Kidney (tissue), 14 donors: Measurements from ENCODE around the gene ANKRD34C. TPM values are rescaled to one million over a fixed set of nuclear protein-coding genes. Genes with fewer than 3 reads are reported as not detected.

ENCODE experiments used
- DNase-seq, 5 donors: peaks; one replicate each; pipeline ENCODE4 v3.0.0-alpha.2; 2013 to 2020
- FAIRE-seq: peaks from 2 replicates; lab custom pipeline; 2012; peaks lifted over from hg19 to GRCh38; lab: Jason Lieb, UNC
- H3K27ac ChIP-seq, 2 donors: one replicate each; pipeline ENCODE4 v1.7.0; 2013; ENCODE audit warnings: low read depth in 2 of 2, low read length in 2 of 2, inconsistent platforms in 1 of 2
- H3K27me3 ChIP-seq: one replicate; pipeline ENCODE4 v1.7.1; 2013; ENCODE audit warnings: low read length, inconsistent platforms; ENCODE audit not compliant: control insufficient read depth, insufficient read depth
- H3K36me3 ChIP-seq, 3 donors: one replicate each; pipeline versions ENCODE4 v1.7.0 to v1.7.1; 2013; ENCODE audit warnings: low read length in 3 of 3, control low read depth in 1 of 3, inconsistent platforms in 1 of 3; ENCODE audit not compliant: insufficient read depth in 3 of 3, control insufficient read depth in 2 of 3
- H3K4me1 ChIP-seq, 3 donors: one replicate each; pipeline versions ENCODE4 v1.7.0 to v1.7.1; 2013; ENCODE audit warnings: low read length in 3 of 3, inconsistent platforms in 1 of 3, low read depth in 1 of 3; ENCODE audit not compliant: control insufficient read depth in 2 of 3, insufficient read depth in 2 of 3
- H3K4me3 ChIP-seq, 3 donors: one replicate each; pipeline versions ENCODE4 v1.7.0 to v1.8.1; 2013; ENCODE audit warnings: low read length in 3 of 3, control low read depth in 1 of 3, inconsistent platforms in 1 of 3
- H3K9ac ChIP-seq, 3 donors: one replicate each; pipeline versions ENCODE4 v1.7.0 to v1.7.1; 2013; ENCODE audit warnings: low read length in 3 of 3, control low read depth in 1 of 3, inconsistent platforms in 1 of 3
- H3K9me3 ChIP-seq, 3 donors: one replicate each; pipeline versions ENCODE4 v1.7.0 to v1.7.1; 2013; ENCODE audit warnings: low read length in 3 of 3, control low read depth in 1 of 3, inconsistent platforms in 1 of 3; ENCODE audit not compliant: control insufficient read depth in 2 of 3, insufficient read depth in 1 of 3
- intact Hi-C: fragments of 100-400 bp; cut with DNase I; formaldehyde crosslinking; loops from one replicate; pipeline ENCODE4 v1.11.1; 2022
- polyA plus RNA-seq: library from polyadenylated mRNA; stranded (reverse); fragments of 350-450 nt; fragmentation: Illumina TruSeq; extraction: RNeasy Lipid Tissue Mini Kit (QIAGEN cat#74804); gene quantifications from one replicate; pipeline ENCODE4 v1.2.3, GENCODE V29; 2014; ENCODE audit warnings: low read depth, low replicate concordance; ENCODE audit not compliant: insufficient read depth
- total RNA-seq: library from RNA; stranded (reverse); fragmentation: NEBNext Ultra II Directional; extraction: Animal tissue kit (Norgen Biotek cat#: 25700); gene quantifications from one replicate; pipeline ENCODE4 v1.2.1, GENCODE V29; 2021
- TF ChIP-seq, protein P1 (sequence below): IDR thresholded peaks from 3 replicates; pipeline ENCODE4 v1.5.1; 2012; ENCODE audit warnings: mild to moderate bottlenecking, moderate library complexity, borderline replicate concordance; ENCODE audit not compliant: insufficient read depth; ENCODE audit errors: extremely low read depth
- donor health status: control.
- donor health status: control.
- donor health status: control.
- donor health status: control.
- donor health status: control.
- donor health status: DM: yes; HTN: yes; CAD: no.
- donor health status: Normal renal cell carcinoma (clear cell type).

Gene ANKRD34C
- total and polyA plus RNA-seq, 2 donors from 2014 or later: 0.11 TPM; not detected in 1

DNA sequence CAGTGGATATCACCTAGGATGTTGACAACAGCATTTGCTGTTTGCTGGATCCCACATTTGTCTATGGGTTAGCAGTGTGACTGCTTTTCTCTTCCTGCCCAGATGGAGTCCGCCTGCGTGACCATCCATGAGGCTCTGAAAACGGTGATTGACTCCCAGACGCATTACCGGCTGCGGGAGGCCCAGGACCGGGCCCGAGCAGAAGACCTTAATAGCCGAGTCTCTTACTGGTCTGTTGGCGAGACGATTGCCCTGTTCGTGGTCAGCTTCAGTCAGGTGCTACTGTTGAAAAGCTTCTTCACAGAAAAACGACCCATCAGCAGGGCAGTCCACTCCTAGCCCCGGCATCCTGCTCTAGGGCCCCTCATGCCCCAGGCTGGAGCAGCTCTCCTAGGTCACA is 39.4 kb downstream of the ANKRD34C start:
- H3K27me3 ChIP-seq: no peaks in the 10 kb centered on the region
- H3K36me3 ChIP-seq: peaks cover 8 to 15% (median 11%) of the 10 kb centered on the region in 3 donors
- H3K9me3 ChIP-seq: no peaks in the 10 kb centered on the region
- no peaks in the 10 kb centered on the region for H3K4me1 ChIP-seq
- DNase-seq (no peak), FAIRE-seq (no peak)
- H3K4me3 ChIP-seq: no peak overlapping the region
- H3K27ac ChIP-seq: no peak overlapping the region
- intact Hi-C loops: no loop called here
- no peak overlapping the region for H3K9ac ChIP-seq
- TF ChIP-seq, protein P1, sequence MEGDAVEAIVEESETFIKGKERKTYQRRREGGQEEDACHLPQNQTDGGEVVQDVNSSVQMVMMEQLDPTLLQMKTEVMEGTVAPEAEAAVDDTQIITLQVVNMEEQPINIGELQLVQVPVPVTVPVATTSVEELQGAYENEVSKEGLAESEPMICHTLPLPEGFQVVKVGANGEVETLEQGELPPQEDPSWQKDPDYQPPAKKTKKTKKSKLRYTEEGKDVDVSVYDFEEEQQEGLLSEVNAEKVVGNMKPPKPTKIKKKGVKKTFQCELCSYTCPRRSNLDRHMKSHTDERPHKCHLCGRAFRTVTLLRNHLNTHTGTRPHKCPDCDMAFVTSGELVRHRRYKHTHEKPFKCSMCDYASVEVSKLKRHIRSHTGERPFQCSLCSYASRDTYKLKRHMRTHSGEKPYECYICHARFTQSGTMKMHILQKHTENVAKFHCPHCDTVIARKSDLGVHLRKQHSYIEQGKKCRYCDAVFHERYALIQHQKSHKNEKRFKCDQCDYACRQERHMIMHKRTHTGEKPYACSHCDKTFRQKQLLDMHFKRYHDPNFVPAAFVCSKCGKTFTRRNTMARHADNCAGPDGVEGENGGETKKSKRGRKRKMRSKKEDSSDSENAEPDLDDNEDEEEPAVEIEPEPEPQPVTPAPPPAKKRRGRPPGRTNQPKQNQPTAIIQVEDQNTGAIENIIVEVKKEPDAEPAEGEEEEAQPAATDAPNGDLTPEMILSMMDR: no peak

- TF ChIP-seq, protein P1: no peak
- H3K27me3 ChIP-seq: no peaks in the 10 kb centered on the region
- peaks cover 8 to 11% (median 9%) of the 10 kb centered on the region in 3 donors for H3K36me3 ChIP-seq
- no peak overlapping the region for H3K27ac ChIP-seq
- no peak overlapping the region for H3K4me3 ChIP-seq
- no peaks in the 10 kb centered on the region for H3K9me3 ChIP-seq
- H3K9ac ChIP-seq: no peak overlapping the region
- DNase-seq: no peak
- no peaks in the 10 kb centered on the region for H3K4me1 ChIP-seq
- no peak for FAIRE-seq
- intact Hi-C loops: no loop called here
Measured at GRCh38 chr15:79322306-79322705, 39.8 kb downstream of the ANKRD34C start.

DNA sequence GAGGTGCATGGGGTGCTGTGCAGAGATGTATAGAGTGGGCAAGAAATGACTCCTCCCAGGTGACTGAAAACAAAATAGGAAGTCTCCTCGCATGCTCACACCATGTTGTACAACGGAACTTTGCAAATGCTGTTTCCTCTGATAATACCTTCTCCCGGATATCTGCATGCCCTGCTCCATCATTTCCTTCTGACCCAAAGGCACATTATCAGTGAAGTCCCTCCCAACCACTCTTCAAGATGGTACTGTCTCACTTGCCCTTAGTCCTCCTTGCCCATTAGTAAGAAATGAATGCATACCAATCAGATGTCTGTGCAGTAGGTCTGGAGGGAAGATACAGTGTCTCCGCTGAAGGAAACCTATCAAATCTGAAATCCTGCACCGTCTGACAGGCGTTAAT is 40.4 kb downstream of the ANKRD34C start:
- FAIRE-seq: no peak

More for the DNA sequence above, 40.4 kb downstream of the ANKRD34C start:
- Histone ChIP-seq H3K4me3 (no peak overlapping the region), H3K36me3 (peaks cover 6 to 11% (median 9%) of the 10 kb centered on the region in 3 donors), H3K4me1 (no peaks in the 10 kb centered on the region), H3K27me3 (no peaks in the 10 kb centered on the region), H3K9me3 (no peaks in the 10 kb centered on the region), H3K27ac (no peak overlapping the region), H3K9ac (no peak overlapping the region)
- TF ChIP-seq, protein P1: no peak
- no peak for DNase-seq
- intact Hi-C loops: no loop called here
